Measurements from ENCODE around the gene CTNNBIP1.

GRCh38 chr1:9861360-9861759, 48.7 kb downstream of the CTNNBIP1 start:
- TF ChIP-seq POLR2A (IDR thresholded peaks at IDR 0.05; ENCODE audit: low read depth, low read length) (no peak), PAX5 (IDR thresholded peaks at IDR 0.05; ENCODE audit: insufficient read depth, low read length, severe bottlenecking) (no peak), POLR2AphosphoS5 (IDR thresholded peaks at IDR 0.05; ENCODE audit: low read depth, low read length) (no peak), TAF1 (IDR thresholded peaks at IDR 0.05; ENCODE audit: low read depth, low read length) (no peak)
